DND-41 (cell line): ENCODE results near the gene RNF152.

Experiments
- ATAC-seq: fragments of 200-7000 bp; cut with Tn5 transposase; 3 replicates; pipeline ENCODE4 v1.9.1; 2021; ENCODE audit warnings: low read depth; ENCODE audit not compliant: insufficient read depth
- DNase-seq: peaks from one replicate; pipeline ENCODE4 v3.0.0-alpha.2; 2020
- H2AFZ ChIP-seq: 2 replicates; pipeline ENCODE4 v1.6.0; 2012; ENCODE audit warnings: low read depth, low read length
- H3K27ac ChIP-seq: 2 replicates; pipeline ENCODE4 v1.5.1; 2012; ENCODE audit warnings: low read length, inconsistent platforms
- H3K27me3 ChIP-seq: fragments of 200-600 bp; sonication (generic); 2 replicates; pipeline ENCODE4 v1.6.0; 2012; ENCODE audit warnings: low read length, mild to moderate bottlenecking, inconsistent platforms; ENCODE audit not compliant: insufficient read depth, poor library complexity
- H3K36me3 ChIP-seq: 2 replicates; pipeline ENCODE4 v1.5.1; 2012; ENCODE audit warnings: low read length, inconsistent platforms; ENCODE audit not compliant: insufficient read depth
- H3K4me1 ChIP-seq: 2 replicates; pipeline ENCODE4 v1.5.1; 2012; ENCODE audit warnings: mild to moderate bottlenecking, low read length; ENCODE audit not compliant: insufficient read depth
- H3K4me2 ChIP-seq: 2 replicates; pipeline ENCODE4 v1.6.0; 2012; ENCODE audit warnings: mild to moderate bottlenecking, moderate library complexity, low read length, inconsistent platforms; ENCODE audit not compliant: insufficient read depth
- H3K4me3 ChIP-seq, 2 experiments: fragments of 200-600 bp in 1 of 2; shearing (Covaris generic) in 1 of 2; 2 replicates each; pipeline ENCODE4 v1.5.1; 2012 to 2016; ENCODE audit warnings: inconsistent platforms in 2 of 2, low read length in 2 of 2, mild to moderate bottlenecking in 2 of 2, low read depth in 1 of 2, moderate library complexity in 1 of 2
- H3K79me2 ChIP-seq: 2 replicates; pipeline ENCODE4 v1.6.0; 2012; ENCODE audit warnings: low read length, inconsistent platforms; ENCODE audit not compliant: insufficient read depth
- H3K9ac ChIP-seq: 2 replicates; pipeline ENCODE4 v1.6.0; 2012; ENCODE audit warnings: low read depth, mild to moderate bottlenecking, inconsistent platforms, low read length, moderate library complexity
- H3K9me3 ChIP-seq: 2 replicates; pipeline ENCODE4 v1.5.1; 2012; ENCODE audit warnings: low read length, moderate library complexity, mild to moderate bottlenecking, inconsistent platforms; ENCODE audit not compliant: insufficient read depth, severe bottlenecking
- H4K20me1 ChIP-seq: 2 replicates; pipeline ENCODE4 v1.6.0; 2012; ENCODE audit warnings: low read length; ENCODE audit not compliant: insufficient read depth
- EZH2 ChIP-seq: IDR thresholded peaks from 3 replicates; pipeline ENCODE4 v1.6.1; 2012; ENCODE audit warnings: borderline replicate concordance, low read depth, mild to moderate bottlenecking, moderate library complexity, low read length, inconsistent platforms; ENCODE audit not compliant: severe bottlenecking
- TF ChIP-seq, protein P1 (sequence below): IDR thresholded peaks from 2 replicates; pipeline ENCODE4 v1.5.1; 2012; ENCODE audit warnings: borderline replicate concordance, low read length, moderate library complexity, mild to moderate bottlenecking; ENCODE audit not compliant: poor library complexity, severe bottlenecking; ENCODE audit errors: extremely low read depth

RNF152 gene

DNA sequence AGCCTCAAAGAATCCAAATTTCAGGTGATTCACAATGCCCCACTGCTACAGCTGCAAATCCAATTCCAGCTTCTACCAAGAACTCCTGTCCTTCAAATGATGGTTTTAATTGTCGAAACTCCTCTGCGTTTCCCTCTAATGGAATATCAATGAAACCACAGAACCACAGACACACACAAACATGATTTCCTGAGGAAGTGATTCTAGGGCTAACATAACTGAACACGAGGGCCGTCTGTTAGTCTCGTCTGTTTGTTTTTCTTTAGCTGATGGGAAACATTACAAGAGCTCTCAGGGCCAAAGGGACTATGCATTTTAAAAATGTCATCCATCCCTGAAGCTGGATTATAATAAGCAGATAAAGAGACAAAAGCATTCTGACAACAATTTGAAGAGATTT, 59.4 kb downstream of the RNF152 start:
- Histone ChIP-seq H3K4me2 (peak overlapping the region; percentile 67), H3K36me3 (no peaks in the 10 kb centered on the region), H3K79me2 (peaks cover 34% of the 10 kb centered on the region), H3K4me3 (peak overlapping the region; percentile 3 to 51; a peak in 3 of 4 replicates), H3K27me3 (no peaks in the 10 kb centered on the region), H2AFZ (peak overlapping the region; percentile 41; the same call in 1 of the 2 replicates), H3K9ac (peak overlapping the region; percentile 49), H3K27ac (peak overlapping the region; percentile 92), H3K9me3 (no peaks in the 10 kb centered on the region), H4K20me1 (no peaks in the 10 kb centered on the region), H3K4me1 (peaks cover 48% of the 10 kb centered on the region)
- peak; percentile 60 for DNase-seq
- TF ChIP-seq, protein P1, sequence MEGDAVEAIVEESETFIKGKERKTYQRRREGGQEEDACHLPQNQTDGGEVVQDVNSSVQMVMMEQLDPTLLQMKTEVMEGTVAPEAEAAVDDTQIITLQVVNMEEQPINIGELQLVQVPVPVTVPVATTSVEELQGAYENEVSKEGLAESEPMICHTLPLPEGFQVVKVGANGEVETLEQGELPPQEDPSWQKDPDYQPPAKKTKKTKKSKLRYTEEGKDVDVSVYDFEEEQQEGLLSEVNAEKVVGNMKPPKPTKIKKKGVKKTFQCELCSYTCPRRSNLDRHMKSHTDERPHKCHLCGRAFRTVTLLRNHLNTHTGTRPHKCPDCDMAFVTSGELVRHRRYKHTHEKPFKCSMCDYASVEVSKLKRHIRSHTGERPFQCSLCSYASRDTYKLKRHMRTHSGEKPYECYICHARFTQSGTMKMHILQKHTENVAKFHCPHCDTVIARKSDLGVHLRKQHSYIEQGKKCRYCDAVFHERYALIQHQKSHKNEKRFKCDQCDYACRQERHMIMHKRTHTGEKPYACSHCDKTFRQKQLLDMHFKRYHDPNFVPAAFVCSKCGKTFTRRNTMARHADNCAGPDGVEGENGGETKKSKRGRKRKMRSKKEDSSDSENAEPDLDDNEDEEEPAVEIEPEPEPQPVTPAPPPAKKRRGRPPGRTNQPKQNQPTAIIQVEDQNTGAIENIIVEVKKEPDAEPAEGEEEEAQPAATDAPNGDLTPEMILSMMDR, result no peak
- TF ChIP-seq EZH2, result no peak
- peak; percentile 95 for ATAC-seq

DNA sequence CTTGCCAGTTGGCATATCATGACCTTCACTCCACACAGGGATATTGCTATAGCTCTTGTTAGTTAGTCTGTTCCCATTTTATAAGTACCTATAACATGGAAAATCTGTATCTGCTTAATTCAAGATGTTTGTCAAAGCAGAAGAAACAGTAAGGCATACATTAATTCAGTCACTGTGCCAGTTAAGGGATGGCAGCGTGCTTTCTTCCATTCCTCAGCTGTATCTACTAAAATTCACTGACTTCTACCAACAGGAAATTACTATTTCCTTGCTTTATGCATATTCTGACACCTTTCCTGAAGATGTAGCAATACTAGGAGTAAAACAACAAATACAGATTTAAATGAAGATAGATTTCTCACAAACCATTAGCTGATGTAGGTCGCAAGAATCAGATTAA, 59.9 kb downstream of the RNF152 start:
- DNase-seq (no peak), ATAC-seq (peak; percentile 55)
- Histone ChIP-seq H3K27me3 (no peaks in the 10 kb centered on the region), H2AFZ (peak overlapping the region; percentile 8; the same call in 1 of the 2 replicates), H3K4me1 (peaks cover 48% of the 10 kb centered on the region), H3K36me3 (no peaks in the 10 kb centered on the region), H3K9me3 (no peaks in the 10 kb centered on the region), H3K9ac (peak overlapping the region; percentile 49), H3K4me3 (peak overlapping the region; percentile 3 to 51; a peak in 3 of 4 replicates), H4K20me1 (no peaks in the 10 kb centered on the region), H3K79me2 (peaks cover 35% of the 10 kb centered on the region), H3K27ac (peak overlapping the region; percentile 92), H3K4me2 (peak overlapping the region; percentile 67)
- TF ChIP-seq, protein P1, result no peak
- no peak for TF ChIP-seq EZH2

DNA sequence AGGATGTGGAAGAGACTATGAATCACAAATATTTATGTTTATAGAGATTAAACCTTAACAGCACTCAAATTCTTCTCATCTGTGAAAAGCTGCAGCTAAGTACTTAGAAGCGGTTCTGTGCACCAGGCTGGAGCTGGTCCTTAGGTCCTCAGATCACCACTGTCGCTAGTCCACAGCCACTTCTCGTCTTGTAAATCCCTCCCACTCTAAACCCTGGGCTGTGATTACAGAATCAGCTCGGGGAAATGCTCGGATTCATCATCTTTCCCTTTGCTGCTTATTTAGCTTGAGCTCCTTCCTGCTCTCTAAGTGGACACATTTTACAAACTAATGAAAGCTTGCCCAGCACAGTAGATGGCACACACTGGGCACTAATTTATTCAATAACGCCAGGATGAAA, 61.7 kb downstream of the RNF152 start:
- H3K4me2 ChIP-seq, result peak overlapping the region; percentile 67; the same call in 1 of the 2 replicates
- H3K9me3 ChIP-seq, result no peaks in the 10 kb centered on the region
- H2AFZ ChIP-seq, result no peak overlapping the region
- no peak for DNase-seq
- H3K27me3 ChIP-seq, result no peaks in the 10 kb centered on the region
- H3K9ac ChIP-seq, result no peak overlapping the region
- no peak for ATAC-seq
- H3K4me1 ChIP-seq, result peaks cover 51% of the 10 kb centered on the region
- H3K4me3 ChIP-seq, result peak overlapping the region in 1 of 2 experiments; percentile 4; a peak in 1 of 4 replicates
- peak overlapping the region; percentile 30; the same call in 1 of the 2 replicates for H3K27ac ChIP-seq
- peaks cover 30% of the 10 kb centered on the region for H3K79me2 ChIP-seq
- no peaks in the 10 kb centered on the region for H4K20me1 ChIP-seq
- TF ChIP-seq, protein P1, result no peak
- TF ChIP-seq EZH2, result no peak
- H3K36me3 ChIP-seq, result no peaks in the 10 kb centered on the region
